Transverse colon (tissue), 4 donors: Measurements from ENCODE around the gene GLIS2. TPM values are rescaled to one million over a fixed set of nuclear protein-coding genes. Genes with fewer than 3 reads are reported as not detected.

Experiments
- DNase-seq: peaks from one replicate; pipeline ENCODE4 v3.0.0-alpha.2; 2019
- H3K27ac ChIP-seq, 4 donors: fragments of 200-600 bp; sonication (generic); 2 replicates each; pipeline ENCODE4 v1.5.1; 2016 to 2018; ENCODE audit warnings: inconsistent platforms in 4 of 4
- H3K27me3 ChIP-seq: fragments of 200-600 bp; sonication (generic); 2 replicates; pipeline ENCODE4 v1.5.1; 2017; ENCODE audit warnings: inconsistent platforms
- H3K36me3 ChIP-seq, 4 donors: fragments of 200-600 bp; sonication (generic); 2 replicates each; pipeline ENCODE4 v1.5.1; 2017 to 2019; ENCODE audit warnings: inconsistent platforms in 4 of 4
- H3K4me1 ChIP-seq, 4 donors: fragments of 200-600 bp; sonication (generic); 2 replicates each; pipeline ENCODE4 v1.5.1; 2017 to 2020; ENCODE audit warnings: inconsistent platforms in 4 of 4
- H3K4me3 ChIP-seq, 4 donors: fragments of 200-600 bp; sonication (generic); 1 replicate in 1 of 4; 2 replicates in 3 of 4; pipeline versions ENCODE4 v1.5.1 to v1.6.1; 2017 to 2019; ENCODE audit warnings: inconsistent platforms in 4 of 4
- H3K9me3 ChIP-seq, 2 donors: fragments of 200-600 bp; sonication (generic); 2 replicates each; pipeline ENCODE4 v1.5.1; 2017 to 2019; ENCODE audit warnings: inconsistent platforms in 2 of 2
- CTCF ChIP-seq, 5 experiments: fragments of 200-600 bp in 3 of 5; fragments of 450-650 bp in 2 of 5; sonication (generic) in 3 of 5; IDR thresholded peaks; 1 replicate in 2 of 5; 2 replicates in 3 of 5; pipeline ENCODE4 v1.5.1; 2016 to 2017; ENCODE audit warnings: antibody characterized with exemption in 5 of 5, inconsistent platforms in 3 of 5, mild to moderate bottlenecking in 2 of 5, moderate library complexity in 1 of 5
- EP300 ChIP-seq: sonication (generic); formaldehyde crosslinking; IDR thresholded peaks from one replicate; pipeline ENCODE4 v1.6.1; 2017; ENCODE audit warnings: antibody characterized with exemption, low read depth
- POLR2A ChIP-seq: fragments of 450-650 bp; IDR thresholded peaks from one replicate; pipeline ENCODE4 v1.6.1; 2016; ENCODE audit warnings: antibody characterized with exemption, mild to moderate bottlenecking, moderate library complexity
- POLR2AphosphoS5 ChIP-seq, 3 donors: sonication (generic); formaldehyde crosslinking; IDR thresholded peaks; one replicate each; pipeline ENCODE4 v1.6.1; 2016; ENCODE audit warnings: antibody characterized with exemption in 3 of 3
- WGBS, 2 donors: methylation state at CpG; one replicate each; pipeline ENCODE4 v1.1.5; 2018; ENCODE audit warnings: low coverage in 1 of 2; 5-methylcytosine and 5-hydroxymethylcytosine counted together
- in situ Hi-C, 4 donors: fragments of 200-750 bp; cut with MboI; loops; one replicate each; pipeline versions ENCODE4 v1.15.0 to v1.15.1; 2017; ENCODE audit warnings: low sequenced_read_pairs in 3 of 4, low pct_ligation_motif_present in 1 of 4, low pct_unique_long_range_greater_than_20kb in 1 of 4
- intact Hi-C: fragments of 100-400 bp; cut with DNase I; formaldehyde crosslinking; loops from one replicate; pipeline ENCODE4 v1.15.1; 2023; ENCODE audit warnings: low total_unique reads
- total RNA-seq, 4 donors: library from RNA; depleted of rRNA; stranded (reverse); fragments of >200 nt; gene quantifications; one replicate each; pipeline ENCODE4 v1.1.0, GENCODE V29; 2016

Gene GLIS2
- total RNA-seq, 4 donors from 2014 or later, result 0.68 to 5.0 (median 1.8) TPM

GRCh38 chr16:4277987-4278513 lies 37.8 kb upstream of the GLIS2 start:
- DNase-seq, result no peak
- Histone ChIP-seq H3K9me3 (no peaks in the 10 kb centered on the region), H3K4me1 (peaks cover 0 to 8% (median 0%) of the 10 kb centered on the region in 4 donors), H3K27ac (no peak overlapping the region), H3K36me3 (no peaks in the 10 kb centered on the region), H3K27me3 (no peaks in the 10 kb centered on the region), H3K4me3 (no peak overlapping the region)
- in situ Hi-C loops, result no loop called here
- TF ChIP-seq POLR2AphosphoS5 (IDR thresholded peaks at IDR 0.05) (no peak), CTCF (IDR thresholded peaks at IDR 0.05) (no peak), POLR2A (no peak), EP300 (no peak)
- 94 to 100% methylated on average over 2 of the region's 2 CpGs for WGBS, 2 donors
- intact Hi-C loops, result no loop called here

GRCh38 chr16:4280625-4281024 lies 35.2 kb upstream of the GLIS2 start:
- 91 to 100% methylated on average over 1 to 2 of the region's 2 CpGs for WGBS, 2 donors
- DNase-seq, result no peak
- TF ChIP-seq CTCF (IDR thresholded peaks at IDR 0.05) (no peak), EP300 (no peak), POLR2A (no peak), POLR2AphosphoS5 (IDR thresholded peaks at IDR 0.05) (no peak)
- Histone ChIP-seq H3K4me3 (no peak overlapping the region), H3K4me1 (no peaks in the 10 kb centered on the region), H3K27me3 (no peaks in the 10 kb centered on the region), H3K9me3 (no peaks in the 10 kb centered on the region), H3K27ac (no peak overlapping the region), H3K36me3 (no peaks in the 10 kb centered on the region)
- in situ Hi-C loops (no loop called here), intact Hi-C loops (no loop called here)

GRCh38 chr16:4283441-4283840 lies 32.4 kb upstream of the GLIS2 start:
- peaks cover 4 to 5% (median 4%) of the 10 kb centered on the region in 4 donors for H3K4me1 ChIP-seq
- DNase-seq, result no peak
- 63 to 82% methylated on average over 4 to 8 of the region's 8 CpGs for WGBS, 2 donors
- no peak overlapping the region for H3K27ac ChIP-seq
- H3K36me3 ChIP-seq, result no peaks in the 10 kb centered on the region
- H3K9me3 ChIP-seq, result no peaks in the 10 kb centered on the region
- in situ Hi-C loops, result no loop called here
- no peak overlapping the region for H3K4me3 ChIP-seq
- intact Hi-C loops, result no loop called here
- no peaks in the 10 kb centered on the region for H3K27me3 ChIP-seq
- TF ChIP-seq POLR2A, result no peak
- TF ChIP-seq CTCF (IDR thresholded peaks at IDR 0.05), result no peak
- TF ChIP-seq POLR2AphosphoS5 (IDR thresholded peaks at IDR 0.05), result no peak
- no peak for TF ChIP-seq EP300

- intact Hi-C loops, result no loop called here
- Histone ChIP-seq H3K9me3 (no peaks in the 10 kb centered on the region), H3K27ac (no peak overlapping the region), H3K27me3 (no peaks in the 10 kb centered on the region), H3K4me3 (no peak overlapping the region), H3K36me3 (no peaks in the 10 kb centered on the region), H3K4me1 (peaks cover 6 to 8% (median 7%) of the 10 kb centered on the region in 4 donors)
- no peak for DNase-seq
- 83% methylated on average over 1 to 2 of the region's 2 CpGs for whole genome bisulfite sequencing, 2 donors
- in situ Hi-C loops, result no loop called here
- TF ChIP-seq CTCF (IDR thresholded peaks at IDR 0.05) (no peak), POLR2A (no peak), EP300 (no peak), POLR2AphosphoS5 (IDR thresholded peaks at IDR 0.05) (no peak)
These were observed 31.9 kb upstream of the GLIS2 start for GRCh38 chr16:4283939-4284338.
